Measurements from ENCODE around the gene ATP6V0C.
A peak's percentile ranks its signal among the peaks of the same experiment; 100 is the strongest.

Gene ATP6V0C

DNA sequence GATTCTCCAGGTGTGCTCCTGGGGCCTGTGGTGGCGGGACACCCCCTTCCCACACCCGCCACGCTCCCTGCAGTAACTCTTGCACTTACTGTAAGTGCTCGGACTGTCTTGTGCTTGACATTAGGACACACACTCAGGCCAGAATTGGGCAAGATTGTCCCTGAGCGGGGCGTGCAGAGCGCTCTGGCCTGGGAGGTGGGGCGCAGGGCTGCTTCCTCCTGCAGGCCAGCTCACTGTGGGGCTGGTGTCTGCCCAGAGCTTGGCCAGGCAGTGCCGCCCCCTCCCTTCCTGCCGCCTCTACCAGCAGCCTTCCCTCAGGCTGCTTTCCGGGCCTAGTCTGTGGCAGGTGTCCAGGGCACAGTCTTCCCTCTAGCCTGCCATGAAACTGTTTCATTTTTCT is 6.1 kb upstream of the ATP6V0C start:
- TF ChIP-seq, protein P1, sequence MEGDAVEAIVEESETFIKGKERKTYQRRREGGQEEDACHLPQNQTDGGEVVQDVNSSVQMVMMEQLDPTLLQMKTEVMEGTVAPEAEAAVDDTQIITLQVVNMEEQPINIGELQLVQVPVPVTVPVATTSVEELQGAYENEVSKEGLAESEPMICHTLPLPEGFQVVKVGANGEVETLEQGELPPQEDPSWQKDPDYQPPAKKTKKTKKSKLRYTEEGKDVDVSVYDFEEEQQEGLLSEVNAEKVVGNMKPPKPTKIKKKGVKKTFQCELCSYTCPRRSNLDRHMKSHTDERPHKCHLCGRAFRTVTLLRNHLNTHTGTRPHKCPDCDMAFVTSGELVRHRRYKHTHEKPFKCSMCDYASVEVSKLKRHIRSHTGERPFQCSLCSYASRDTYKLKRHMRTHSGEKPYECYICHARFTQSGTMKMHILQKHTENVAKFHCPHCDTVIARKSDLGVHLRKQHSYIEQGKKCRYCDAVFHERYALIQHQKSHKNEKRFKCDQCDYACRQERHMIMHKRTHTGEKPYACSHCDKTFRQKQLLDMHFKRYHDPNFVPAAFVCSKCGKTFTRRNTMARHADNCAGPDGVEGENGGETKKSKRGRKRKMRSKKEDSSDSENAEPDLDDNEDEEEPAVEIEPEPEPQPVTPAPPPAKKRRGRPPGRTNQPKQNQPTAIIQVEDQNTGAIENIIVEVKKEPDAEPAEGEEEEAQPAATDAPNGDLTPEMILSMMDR (IDR thresholded peaks at IDR 0.05) = no peak
- Histone ChIP-seq H3K27ac (peak overlapping the region; percentile 40 to 79), H3K4me3 (no peak overlapping the region)
- DNase-seq (ENCODE audit: low spot score) = no peak

DNA sequence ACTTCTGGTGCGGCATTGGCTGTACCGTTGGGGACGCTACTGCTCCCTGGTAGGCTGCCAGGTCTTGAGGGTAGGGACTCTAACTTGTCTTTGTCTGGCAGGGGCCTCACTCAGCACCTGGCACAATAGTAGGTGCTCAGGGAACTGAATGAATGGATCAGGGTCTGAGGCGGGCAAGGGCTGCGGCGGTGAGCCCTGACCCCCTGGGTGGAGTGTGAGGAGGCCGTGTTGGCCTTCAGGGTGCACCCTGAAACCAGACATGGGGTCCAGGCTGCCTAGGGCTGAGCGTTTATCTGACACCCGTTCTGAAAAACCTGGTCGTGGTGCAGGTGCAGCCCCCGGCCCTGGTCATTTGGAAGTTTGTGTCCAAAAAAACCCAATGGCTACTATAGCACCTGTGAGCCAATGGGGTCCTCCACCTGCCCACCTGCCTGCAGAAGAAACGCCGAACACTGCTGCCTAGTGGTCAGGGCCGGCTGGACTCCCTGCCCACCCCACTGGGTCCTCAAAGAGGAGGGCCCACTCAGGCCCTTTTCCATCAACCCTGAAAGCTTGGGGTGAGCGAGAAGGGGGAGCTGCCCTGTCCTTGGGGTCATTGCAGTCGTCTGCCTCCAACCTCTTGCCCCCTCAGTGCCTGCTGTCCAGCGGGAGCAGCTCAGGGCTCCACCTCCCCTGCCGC is 4.9 kb upstream of the ATP6V0C start:
- Histone ChIP-seq H3K4me3 (no peak overlapping the region), H3K27ac (peak overlapping the region in 1 of 2 donors; percentile 79)
- TF ChIP-seq, protein P1 (IDR thresholded peaks at IDR 0.05) = no peak
- DNase-seq (ENCODE audit: low spot score) = no peak

DNA sequence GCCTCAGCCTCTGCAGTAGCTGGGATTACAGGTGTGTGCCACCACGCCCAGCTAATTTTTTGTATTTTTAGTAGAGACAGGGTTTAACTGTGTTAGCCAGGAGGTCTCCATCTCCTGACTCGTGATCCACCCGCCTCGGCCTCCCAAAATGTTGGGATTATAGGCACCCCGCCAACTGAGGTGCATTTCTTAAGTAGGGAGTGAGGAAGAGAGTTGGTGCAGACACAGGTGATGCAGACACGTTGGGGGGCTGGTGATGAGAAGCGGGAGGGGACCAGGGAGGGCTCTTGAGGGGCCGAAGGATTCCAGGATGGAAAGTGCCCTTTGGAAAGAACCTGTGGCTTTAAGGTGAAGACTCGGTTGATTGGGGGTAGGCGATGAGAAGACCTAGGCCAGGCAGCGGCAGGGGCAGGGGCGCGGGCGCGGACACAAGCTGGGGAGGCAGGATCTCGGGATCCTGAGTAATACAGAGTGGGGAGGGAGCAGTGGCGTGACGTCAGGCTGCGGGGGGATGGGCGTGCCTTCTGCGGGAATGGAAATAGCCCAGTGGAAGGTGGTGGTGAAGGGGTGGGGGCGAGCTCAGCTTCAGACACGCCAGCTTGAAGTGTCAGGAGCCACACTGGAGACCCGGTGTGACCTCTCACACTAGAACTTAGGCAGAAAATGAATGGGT is 2.5 kb upstream of the ATP6V0C start:
- peak overlapping the region in 1 of 2 donors; percentile 22 for H3K27ac ChIP-seq
- H3K4me3 ChIP-seq = peak overlapping the region; percentile 42
- TF ChIP-seq, protein P1 (IDR thresholded peaks at IDR 0.05) = no peak
- DNase-seq (ENCODE audit: low spot score) = no peak

DNA sequence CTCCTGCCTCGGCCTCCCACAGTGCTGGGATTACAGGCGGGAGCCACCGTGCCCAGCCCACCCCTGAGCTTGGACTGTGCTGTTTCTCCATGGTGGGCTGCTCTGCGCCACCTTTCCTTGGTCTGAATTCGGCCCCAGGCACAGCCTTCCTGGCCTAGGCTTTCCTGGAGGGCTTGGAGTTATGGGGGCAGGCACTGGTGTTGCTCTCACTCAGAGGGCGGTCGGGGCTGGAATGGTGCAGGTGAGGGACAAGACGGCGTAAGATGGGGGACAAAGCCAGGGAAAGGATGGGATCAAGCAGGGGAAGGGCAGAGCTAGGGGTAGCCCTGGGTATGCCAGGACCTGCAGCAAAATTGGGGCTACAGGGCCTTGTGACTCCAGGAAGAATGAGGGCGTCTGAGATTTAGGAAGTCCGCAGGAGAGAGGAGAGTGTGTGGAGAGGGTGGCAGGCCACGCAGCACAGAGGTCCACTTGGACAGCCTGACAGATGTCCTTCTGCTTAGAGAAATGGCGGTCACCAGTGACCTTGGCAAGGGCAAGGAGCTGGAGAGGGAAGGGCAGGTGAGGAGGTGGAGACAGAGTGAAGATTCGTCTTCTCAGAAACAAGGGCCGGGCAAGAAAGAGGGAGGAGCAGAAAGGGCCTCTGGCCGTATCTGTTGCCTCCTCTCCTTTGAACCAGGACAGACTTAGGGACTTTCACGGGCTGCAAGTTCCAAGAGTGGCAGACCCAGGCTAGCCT is 1.6 kb upstream of the ATP6V0C start:
- Histone ChIP-seq H3K27ac (peak overlapping the region in 1 of 2 donors; percentile 22), H3K4me3 (no peak overlapping the region)
- TF ChIP-seq, protein P1 (IDR thresholded peaks at IDR 0.05) = no peak
- DNase-seq (ENCODE audit: low spot score) = no peak

DNA sequence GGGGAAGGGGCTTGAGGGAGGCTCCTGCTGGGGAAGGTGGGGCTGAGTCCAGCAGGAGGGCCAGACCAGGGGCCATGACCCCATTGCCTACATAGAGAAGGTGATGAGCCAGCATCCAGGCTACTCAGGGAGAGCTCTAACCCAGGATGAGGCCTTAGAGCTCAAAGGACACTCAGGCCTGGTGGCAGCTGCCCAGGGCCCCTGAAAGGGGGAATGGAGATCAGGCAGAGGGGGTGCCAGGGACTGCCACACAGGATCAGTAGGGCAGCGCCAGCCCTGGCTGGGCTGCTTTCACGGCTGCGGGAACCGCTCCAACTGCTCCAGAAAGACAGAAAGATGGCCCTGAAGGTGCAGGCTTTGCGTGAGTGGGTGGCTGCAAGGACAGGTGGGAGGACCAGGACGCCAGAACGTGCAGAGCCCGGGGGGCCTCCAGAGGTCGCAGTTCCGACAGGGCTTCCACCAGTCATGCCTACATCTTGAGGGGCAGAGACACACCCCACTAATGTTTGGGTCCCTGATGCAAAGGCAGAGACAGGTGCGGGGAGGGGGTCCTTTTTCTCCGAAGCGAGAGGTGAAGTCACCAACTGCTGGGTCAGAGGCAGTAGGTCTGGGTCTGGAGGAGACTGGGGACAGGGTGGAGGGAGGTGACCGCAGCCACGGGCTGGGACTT is 882 bp upstream of the ATP6V0C start:
- H3K4me3 ChIP-seq = peak overlapping the region; percentile 94
- H3K27ac ChIP-seq = peak overlapping the region; percentile 81 to 97
- DNase-seq (ENCODE audit: low spot score) = no peak
- TF ChIP-seq, protein P1 (IDR thresholded peaks at IDR 0.05) = no peak

DNA sequence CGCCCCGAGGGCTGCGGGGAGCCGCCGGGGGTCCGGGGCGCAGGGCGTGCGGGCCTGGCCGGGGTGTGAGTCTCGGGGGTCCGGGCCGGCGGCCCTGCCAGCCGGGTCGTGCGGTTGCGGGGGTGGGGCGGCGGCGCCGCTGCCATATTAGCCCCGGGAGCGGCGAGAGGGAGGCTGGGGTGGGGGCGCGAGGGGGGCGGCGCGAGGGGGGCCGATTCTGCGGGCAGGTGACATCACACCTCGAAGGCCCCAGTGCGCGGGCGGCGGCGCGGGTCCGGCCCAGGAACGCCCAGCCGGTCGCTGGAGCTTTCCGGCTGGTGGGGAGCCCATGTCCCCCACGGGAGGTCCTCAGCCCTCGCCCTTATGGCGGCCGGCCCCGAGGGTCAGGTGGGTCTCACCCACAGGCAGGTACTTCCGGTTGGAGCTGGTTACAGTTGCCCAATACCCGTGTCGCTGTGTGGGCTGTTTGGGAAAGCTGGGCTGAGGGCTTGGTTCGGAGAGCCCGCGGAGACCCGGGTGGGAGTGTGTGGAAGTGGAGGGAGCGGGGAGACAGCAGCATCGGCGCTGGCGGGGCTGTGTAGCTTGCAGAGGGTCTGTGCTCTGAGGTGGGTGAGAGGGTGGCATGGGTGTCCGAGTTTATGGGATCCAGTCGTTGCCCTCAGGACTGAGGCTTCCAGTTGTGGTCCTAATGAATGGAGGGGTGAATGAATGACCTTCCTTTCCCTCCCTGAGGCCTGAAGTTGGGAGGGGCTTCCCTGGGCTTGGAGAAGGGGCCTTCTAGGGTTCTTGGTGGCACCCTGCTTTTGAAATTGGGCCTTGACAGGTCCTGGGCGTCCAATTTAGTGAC is 804 bp downstream of the ATP6V0C start:
- Histone ChIP-seq H3K4me3 (peak overlapping the region; percentile 94), H3K27ac (peak overlapping the region; percentile 81 to 97)
- TF ChIP-seq, protein P1 (IDR thresholded peaks at IDR 0.05) = no peak
- no peak for DNase-seq (ENCODE audit: low spot score)

Measured in coronary artery (tissue), 2 donors.